SK-N-DZ (cell line): ENCODE results near the gene CSKMT. TPM values are rescaled to one million over a fixed set of nuclear protein-coding genes. Genes with fewer than 3 reads are reported as not detected.
"Not testable (repeated sequence)": the region's sequence is repeated elsewhere in the genome, so short reads cannot be mapped to it uniquely, and the experiment has no call there.

ENCODE experiments used
- DNase-seq: peaks from one replicate; pipeline ENCODE4 v3.0.0-alpha.2; 2015; ENCODE audit warnings: low spot score
- polyA plus RNA-seq, 2 experiments: library from polyadenylated mRNA; depleted of rRNA; stranded (reverse); fragments of >200 nt; gene quantifications; 2 replicates each; pipeline ENCODE4 v1.2.3, GENCODE V29; 2014

CSKMT gene, protein sequence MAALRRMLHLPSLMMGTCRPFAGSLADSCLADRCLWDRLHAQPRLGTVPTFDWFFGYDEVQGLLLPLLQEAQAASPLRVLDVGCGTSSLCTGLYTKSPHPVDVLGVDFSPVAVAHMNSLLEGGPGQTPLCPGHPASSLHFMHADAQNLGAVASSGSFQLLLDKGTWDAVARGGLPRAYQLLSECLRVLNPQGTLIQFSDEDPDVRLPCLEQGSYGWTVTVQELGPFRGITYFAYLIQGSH
- 9.0 and 19.0 TPM in 2 replicates for polyA plus RNA-seq (2014; cell fraction: cytosol; rRNA removed)
- polyA plus RNA-seq (2014; cell fraction: nucleus; rRNA removed): 3.8 and 15.1 TPM in 2 replicates

DNA sequence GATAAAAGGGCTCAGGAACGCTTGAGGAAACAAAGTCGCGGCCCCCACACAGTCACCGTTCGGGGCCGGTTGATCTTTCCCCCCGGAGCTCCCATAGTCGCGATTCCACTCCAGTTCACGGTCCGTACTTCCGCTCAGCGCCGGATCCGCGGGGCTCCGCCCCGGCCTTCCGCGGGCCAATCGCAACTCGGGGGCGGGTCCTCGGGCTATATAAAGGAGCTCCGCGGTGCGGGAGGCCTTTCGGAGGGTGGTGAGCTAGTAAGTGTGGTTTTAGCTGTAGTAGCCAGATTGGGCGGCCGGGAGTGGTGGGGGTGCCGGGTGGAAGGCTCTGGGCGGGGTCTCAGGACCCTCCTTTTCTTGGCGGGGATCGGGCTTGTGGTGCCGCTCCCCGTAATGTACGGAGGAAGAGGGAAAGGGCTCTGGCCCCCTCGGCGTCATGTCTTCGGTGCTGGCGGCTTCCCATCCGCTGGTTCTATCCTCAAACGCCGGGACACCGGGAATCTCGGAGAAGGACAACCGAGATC is at the start of gene CSKMT, which contains the start of gene C11orf98:
TSS of gene CSKMT (plus strand) at position 238 of the 524 bp plus-strand sequence. CDS start 568 bp downstream, outside the sequence.
TSS of gene C11orf98 (minus strand) at position 136 of the 524 bp plus-strand sequence. CDS start at position 95, 41 bp downstream.
- DNase-seq: peak; percentile 94

DNA sequence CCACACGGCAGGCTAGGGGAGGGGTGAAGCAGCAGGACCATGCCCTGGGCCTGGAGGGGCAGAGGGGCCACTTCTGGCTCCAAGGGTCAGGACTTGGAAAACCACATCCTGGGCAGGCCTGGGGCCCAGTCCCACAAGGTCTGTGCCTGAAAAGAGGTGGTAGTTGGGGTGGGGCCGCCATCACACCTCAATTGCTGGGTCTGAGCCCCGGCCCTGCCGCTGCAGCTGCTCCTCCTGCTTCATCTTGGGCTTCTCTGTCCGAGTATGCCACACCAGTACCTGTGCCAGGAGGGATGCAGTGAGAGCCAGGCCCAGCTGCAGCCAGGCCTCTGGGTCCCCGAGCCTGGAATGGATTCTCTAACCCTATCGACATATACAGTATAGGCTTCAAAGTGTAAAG is 49.6 kb upstream of the CSKMT start:
- no peak for DNase-seq

DNA sequence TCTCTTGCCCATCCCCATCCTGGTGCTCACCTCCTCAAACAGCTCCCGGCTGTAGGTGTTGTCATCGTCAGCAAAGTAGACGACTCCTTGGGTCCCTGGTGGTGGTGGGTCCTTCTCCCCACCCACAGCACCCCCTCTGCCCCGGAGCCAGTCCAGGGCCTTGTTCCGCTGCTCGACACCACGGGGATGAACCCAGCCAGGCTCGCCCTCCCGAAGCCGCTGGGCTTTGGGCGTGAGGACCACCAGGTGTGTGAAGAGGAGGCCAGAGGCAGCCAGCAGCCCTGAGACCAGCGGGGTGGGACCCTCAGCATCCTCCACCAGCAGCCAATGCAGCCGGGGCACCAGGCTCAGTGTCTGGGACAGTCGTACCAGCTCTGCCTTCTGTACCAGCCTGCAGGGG is 48.2 kb upstream of the CSKMT start:
- DNase-seq: not testable (repeated sequence)

DNA sequence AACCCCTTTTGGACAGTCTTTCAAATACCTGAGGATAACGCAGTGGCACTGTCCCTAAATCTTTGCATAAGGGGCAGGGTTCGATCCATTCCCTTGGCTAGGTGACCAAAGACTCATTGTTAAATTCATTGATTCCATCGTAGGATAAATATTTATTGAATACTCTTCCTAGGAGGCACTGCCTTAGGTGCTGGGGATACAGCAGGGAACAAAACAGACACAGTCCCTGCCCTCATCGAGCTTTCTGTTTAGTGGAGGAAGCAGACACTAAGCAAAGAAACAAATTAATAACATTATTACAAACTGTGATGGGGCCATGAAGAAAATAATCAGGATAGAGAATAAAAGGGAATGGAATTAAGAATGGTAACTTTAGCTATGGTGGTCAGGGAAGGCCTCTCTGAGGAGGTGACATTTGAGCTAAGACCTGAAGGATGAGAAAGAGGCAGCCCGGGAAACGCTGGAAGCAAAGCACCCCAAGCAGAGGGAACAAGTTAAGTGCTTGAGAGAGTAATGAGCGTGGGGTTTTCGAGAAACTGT is 44.0 kb upstream of the CSKMT start:
- no peak for DNase-seq

DNA sequence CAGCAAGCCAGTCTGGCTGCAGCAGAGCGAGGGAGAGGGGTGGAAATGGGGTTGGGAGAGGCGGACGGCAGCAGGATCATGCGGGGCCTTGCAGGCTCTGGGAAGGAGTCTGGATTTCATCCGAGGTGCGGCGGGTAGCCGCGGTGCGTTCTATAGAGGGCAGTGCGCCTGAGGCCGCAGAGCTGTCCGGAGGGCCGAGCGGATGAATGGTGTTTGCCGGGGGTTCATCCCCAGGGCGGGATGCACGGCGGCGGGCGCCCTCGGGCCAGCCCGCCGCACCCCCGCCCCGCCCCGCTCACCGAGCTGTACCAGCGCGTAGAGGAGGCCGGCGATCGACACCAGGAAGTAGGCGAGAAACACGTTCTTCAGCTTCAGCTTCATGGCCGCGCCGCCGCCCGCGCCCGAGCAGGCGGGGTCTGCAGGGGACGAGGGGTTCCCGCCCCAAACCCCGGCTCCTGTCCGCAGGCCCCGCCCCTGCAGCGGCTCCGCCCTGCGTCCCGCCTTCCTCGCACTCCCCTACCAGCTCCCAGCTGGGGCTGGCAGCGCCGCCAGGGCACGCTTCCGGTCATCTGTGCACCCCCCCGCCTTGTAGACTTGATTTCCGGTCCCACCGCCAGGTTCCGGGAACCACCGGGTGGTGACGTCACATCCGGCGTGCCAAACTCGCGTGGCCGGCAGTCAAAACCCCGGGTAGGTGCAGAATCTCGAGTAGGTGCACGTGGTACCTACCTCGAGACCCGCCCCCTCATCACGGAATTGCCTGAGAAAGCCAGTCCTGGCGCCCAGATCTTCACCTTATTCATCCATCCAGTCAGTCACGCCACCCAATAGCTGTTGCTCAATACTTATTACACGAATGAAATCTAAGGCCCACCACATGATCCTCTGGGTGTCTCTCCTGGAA is 43.3 kb upstream of the CSKMT start, which contains the start of gene B3GAT3:
TSS of gene B3GAT3 (minus strand) at position 420 of the 904 bp plus-strand sequence. CDS start at position 381, 39 bp downstream.
- DNase-seq: peak; percentile 99

DNA sequence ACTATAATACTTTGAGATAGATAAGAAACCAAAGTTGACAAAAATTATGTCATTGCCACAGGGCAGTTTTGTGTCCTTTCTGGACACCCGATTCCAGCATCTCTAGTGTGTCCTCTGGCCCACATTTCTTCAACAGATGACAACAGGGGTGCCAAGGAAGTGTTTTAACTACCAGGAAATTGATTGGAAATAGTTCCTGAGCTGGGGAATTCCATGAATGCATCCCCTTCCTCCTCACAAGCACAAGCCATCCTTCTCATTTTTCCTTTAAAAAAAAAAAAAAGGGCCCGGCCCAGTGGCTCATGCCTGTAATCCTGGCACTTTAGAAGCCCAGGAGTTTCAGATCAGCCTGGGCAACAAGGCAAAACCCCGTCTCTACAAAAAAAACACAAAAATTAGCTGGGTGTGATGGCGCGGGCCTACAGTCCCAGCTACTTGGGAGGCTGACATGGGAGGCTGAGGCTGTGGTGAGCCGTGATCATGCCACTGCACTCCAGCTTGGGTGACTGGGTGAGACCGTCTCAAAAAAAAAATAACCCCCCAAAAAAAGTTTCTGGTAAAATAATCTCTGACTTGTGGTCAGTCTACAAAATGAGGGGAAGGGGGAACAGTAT is 42.5 kb upstream of the CSKMT start:
- no peak for DNase-seq

DNA sequence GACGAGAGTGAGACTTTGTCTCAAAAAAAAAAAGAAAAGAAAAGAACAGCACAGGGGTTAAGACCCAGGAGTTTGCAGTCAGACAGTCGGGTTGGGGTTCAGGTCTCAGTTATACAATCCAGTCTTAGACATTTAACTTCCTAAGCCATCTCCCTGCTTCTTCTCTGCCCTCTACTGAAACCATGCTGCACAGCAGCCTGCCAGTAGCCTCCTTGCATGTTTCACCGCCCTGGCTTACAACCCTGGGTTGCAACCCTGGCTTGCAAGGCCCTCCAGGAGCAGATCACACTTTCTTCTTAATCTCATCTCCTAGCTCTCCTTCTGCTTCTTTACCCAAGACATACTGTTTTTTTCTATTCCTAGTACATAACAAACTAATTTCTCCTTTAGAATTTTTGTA is 37.4 kb upstream of the CSKMT start:
- DNase-seq: no peak

DNA sequence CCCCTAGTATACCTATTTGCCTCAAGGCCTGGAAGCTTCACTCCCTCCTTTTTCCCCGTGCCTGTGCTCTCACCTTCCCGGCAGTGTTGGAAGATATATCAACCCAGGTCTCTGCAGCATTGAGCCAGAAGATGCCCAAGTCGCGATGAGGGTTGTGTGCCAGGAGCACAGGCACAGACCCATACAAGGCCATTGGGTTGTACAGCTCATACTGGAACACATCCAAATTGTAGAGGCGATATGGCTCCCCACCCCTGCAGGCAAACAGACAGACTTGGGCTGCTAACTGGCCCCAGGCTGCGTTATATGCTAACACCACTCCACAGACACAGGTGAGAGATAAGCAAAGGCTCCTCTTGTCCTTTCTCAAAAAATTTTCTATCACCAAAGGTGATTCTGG is 32.6 kb upstream of the CSKMT start:
- no peak for DNase-seq

DNA sequence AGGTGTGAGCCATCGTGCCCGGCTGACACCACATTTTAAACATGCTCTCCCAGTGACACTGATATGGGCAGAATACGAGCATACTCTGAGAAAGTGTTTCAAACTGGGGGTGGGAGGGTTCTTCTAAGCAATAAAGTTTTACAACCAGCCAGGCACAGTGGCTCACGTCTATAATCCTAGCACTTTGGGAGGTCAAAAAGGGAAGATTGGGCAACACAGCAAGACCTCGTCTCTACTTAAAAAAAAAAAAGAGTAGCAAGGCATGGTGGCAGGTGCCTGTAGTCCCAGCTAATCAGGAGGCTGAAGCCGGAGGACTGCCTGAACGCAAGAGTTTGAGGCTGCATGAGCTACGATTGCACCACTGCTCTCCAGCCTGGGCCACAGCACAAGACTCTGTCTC is 20.9 kb upstream of the CSKMT start:
- DNase-seq: no peak

DNA sequence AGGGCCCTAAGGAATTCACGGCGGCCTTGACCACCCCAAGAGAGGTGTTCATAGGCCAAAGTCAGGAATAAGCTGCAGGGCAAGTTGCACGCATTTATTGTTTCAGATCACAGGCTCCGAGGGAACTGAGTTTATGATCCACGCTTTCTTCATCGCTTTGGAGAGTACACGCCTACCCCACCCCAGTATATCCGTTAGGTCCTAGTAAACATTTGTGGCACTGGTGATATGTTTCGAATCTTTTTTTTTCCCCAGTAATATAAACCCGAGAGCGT is 19.5 kb upstream of the CSKMT start:
- DNase-seq: no peak

DNA sequence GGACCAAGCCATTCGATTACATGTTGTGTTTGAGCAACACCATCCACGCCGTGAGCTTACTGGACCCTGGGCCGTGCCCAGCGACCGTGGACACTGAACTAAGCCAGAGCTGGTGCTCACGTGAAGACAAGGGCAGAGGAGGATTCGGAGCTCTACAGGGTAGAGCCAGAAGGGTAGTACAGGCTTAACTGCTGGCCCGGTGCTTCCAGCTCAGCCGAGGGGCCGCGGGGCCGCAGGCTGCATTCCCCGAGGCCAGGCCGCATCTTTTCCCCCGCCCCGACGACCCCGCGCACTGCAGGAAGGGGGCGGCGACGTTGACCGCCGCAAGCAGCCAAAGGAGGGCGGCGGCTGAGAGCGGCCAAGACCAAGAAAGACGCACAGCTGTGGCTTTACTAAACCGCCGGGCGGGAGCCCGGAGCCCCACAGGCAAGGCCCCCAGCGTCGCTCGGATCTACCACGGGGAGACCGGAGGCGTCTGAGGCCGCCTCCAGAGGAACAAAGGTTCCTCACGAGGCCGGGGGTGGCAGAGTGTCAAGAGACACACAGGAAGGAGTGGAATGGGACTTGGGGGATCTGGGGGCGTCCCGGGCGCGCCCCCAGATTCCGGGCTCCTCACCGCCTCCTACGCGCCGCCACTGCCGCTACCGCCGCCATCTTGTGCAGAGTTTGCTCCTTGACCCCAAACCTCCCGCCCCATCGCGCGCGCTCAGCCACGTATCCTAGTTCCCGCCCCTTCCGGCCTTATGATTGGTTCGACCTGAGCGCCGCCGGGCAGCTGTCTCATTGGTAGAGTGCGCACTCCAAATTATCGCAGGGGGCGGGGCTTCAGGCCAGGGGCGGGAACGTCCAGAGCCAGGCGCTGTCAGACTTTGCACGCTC is 18.9 kb upstream of the CSKMT start, which contains the start of gene GANAB:
TSS of gene GANAB (minus strand) at position 668 of the 879 bp plus-strand sequence. CDS start at position 654, 14 bp downstream.
- peak; percentile 98 for DNase-seq

DNA sequence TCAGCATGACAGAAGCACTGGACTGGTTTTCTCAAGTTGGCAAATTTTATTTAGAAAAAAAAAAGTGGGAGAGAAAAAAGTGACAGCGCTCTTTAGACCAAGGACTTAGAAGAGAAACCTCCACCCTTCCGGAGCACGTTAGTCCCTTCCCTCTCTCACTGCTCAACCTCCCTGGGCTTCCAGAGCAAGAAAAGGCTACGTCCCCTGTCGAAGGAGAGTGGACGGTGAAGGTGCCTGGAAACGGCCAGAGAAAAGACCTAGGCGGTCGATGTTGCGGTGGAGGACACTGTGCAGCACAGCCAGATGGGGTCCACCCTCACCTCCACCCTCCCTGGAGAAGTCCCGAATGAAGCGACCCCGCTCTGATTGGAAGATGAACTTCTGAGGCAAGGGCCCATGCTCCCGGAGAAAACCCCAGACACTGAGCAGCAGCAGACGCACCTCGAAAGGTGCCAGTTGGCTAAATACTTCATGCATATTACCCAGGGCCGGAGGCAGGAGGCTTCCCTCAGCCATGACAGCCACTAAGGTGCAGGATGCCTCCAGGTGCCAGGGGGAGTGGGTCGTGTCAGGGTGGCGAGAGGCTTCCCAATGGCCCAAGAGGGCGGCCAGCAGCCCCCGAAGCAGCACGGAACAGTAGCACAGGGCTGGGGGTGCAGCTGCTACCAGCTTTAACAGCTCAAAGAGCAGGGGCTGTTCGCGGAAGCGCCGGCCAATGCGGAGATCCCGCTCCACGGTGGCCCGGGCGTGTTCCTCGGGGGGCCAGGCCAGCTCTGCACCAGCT is 18.1 kb upstream of the CSKMT start:
- DNase-seq: no peak

DNA sequence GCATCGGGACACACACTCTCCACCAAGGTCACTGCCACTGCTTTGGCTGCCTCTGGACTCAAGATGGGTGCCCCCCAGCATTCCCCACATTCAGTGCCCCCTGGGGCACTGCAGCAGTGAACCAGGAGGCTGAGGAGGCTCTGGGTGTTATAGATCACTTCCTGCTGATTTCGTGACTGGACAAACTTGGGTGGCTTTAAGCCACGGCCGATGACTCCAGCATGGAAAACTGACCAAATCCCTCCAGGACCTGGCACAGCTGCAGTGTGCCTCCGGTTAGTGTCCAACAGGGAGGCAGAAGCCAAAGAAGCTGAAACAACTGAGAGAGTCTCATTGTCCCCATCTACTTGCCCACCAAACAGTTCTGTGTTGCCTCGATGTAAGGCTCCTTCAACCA is 17.5 kb upstream of the CSKMT start:
- DNase-seq: no peak

DNA sequence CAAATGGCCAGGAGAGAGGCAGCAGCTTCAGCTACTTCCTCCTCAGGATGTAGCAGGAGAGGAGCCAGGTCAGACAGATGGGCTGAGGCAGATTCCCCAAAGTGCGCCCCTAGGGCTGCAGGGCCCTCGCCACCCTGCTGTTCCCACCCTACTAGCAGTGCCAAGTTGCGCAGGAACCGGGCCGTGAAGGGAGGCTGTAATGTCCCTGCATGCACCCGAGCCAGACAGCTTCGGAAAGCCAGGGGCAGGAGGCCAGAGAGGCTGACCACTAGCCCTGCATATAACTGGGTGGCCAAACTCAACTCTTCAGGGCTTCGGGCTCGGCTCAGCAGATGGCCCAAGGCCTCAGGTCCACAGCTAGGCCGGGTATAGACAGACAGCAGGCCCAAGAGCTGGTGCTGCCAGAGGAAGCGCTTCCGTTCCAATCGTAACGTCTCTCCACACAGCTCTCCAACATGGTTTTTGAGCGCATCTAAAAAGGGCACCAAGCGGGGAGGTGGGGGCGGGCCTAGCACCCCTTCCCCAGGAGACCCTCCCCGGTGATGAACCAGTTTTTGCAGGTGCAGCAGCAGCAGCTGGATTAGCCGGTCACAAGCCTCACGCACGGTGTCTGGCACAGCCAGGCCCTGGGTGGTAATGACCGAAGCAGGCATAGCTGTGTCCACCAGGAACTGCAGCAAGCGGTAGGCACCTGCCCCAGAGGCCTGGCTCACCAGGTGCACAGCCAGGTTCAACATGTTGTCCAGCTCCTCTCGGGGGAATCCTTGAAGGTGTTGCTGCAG is 16.7 kb upstream of the CSKMT start:
- DNase-seq: no peak

DNA sequence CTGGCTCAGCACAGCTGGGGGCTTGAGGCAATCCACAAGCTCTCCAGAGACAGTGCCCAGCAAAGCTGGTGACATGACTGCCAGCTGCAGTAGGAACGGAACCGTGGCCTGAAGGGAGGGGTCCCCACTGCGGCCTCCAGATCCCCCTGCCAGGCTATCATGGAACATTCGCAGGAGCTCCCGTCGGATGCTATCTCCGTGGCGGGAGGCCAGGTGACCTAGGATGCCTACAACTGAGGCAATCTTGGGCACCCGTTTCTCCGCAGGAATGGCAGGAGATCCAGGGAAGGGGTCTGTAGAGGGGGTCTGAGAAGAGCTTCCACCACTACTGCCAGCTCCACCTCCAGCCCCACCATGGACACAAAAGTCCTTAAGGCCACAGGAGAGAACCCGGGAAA is 16.1 kb upstream of the CSKMT start:
- no peak for DNase-seq

DNA sequence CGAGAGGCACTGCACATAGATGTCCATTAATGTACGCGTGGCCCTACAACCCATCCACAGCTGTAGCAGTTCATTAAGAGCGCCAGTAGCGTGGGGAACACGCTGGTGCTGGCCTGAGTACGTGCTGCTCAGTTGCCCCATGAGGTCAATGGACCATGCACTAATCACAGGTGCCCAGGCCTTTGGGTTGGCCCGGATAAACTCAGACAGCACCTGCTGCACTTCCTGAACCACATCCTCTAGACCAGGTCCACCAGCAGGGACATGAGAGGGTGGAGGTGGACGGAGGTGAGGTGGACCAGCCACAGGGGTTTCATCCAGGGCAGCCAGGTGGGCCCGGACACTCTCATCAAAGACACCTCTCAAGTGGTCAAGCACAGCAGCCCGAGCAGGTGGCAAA is 15.6 kb upstream of the CSKMT start:
- DNase-seq: no peak

DNA sequence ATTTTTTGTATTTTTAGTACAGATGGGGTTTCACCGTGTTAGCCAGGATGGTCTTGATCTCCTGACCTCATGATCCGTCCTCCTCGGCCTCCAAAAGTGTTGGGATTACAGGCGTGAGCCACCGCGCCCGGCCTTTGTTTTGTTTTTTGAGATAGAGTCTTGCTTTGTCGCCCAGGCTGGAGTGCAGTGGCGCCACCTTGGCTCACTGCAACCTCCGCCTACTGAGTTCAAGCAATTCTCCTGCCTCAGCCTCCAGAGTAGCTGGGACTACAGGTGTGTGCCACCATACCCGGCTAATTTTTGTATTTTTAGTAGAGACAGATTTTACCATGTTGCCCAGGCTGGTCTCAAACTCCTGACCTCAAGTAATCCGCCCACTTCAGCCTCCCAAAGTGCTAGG is 14.8 kb upstream of the CSKMT start:
- not testable (repeated sequence) for DNase-seq

DNA sequence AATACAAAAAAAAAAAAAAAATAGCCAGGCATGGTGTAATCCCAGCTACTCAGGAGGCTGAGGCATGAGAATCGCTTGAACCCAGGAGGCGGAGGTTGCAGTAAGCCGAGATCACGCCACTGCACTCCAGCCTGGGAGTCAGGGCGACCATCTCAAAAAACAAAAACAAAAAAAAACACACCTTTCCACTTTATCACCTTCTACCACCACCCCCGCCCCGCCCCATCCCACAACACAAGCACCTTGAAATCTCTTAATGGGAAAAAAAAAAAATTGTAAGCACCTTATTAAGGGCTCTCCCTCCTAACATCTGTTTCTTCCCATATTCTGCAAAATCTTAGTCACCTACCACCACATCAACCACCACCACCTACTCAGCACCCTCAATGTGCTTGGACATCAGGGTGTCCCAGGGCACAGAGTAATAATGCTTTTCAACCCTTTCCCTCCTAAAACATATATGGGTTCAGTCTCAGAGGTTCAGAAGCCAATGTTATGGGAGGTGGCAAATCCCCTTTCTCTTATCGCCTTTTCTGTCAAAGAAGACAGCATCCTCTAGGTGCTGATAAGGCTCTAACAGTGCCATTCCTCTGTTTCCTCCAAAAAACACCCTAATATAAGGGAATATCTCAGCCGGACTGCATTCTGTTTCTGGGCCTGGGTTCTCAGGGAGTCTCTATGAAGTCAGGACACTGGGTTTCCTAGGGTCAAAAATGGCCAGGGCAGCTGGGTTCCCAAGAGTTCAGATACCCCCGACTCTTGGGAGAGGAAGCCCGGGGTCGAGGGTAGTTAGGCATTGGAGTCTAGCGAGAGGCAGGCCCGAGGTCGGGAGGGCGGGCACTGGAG is 12.7 kb upstream of the CSKMT start:
- DNase-seq: no peak
